WTC11 (cell line): ENCODE data around the gene PRKN. TPM values are rescaled to one million over a fixed set of nuclear protein-coding genes. Genes with fewer than 3 reads are reported as not detected.
"Not testable (repeated sequence)": the region's sequence is repeated elsewhere in the genome, so short reads cannot be mapped to it uniquely, and the experiment has no call there.

ENCODE experiments used
- ATAC-seq: fragments of 200-7000 bp; cut with Tn5 transposase; 2 replicates; pipeline ENCODE4 v1.10.0; 2021; ENCODE audit warnings: mild to moderate bottlenecking, moderate library complexity
- CTCF ChIA-PET: fragments of 300-600 bp; sonication (Branson Sonifier 250); formaldehyde crosslinking; loops from one replicate; lab custom pipeline; 2021; ENCODE audit warnings: antibody characterized with exemption; lab: Charles Lee
- POLR2A ChIA-PET: fragments of 350-600 bp; sonication (Branson Sonifier 250); formaldehyde crosslinking; loops from one replicate; lab custom pipeline; 2021; ENCODE audit warnings: antibody characterized with exemption; lab: Charles Lee
- DNase-seq: peaks from one replicate; pipeline ENCODE4 v3.0.0; 2021; ENCODE audit warnings: low spot score
- H3K27ac Mint-ChIP-seq: 2 replicates; pipeline ENCODE4 v1.8.0; 2021; ENCODE audit warnings: mixed read lengths
- H3K27me3 Mint-ChIP-seq: 2 replicates; pipeline ENCODE4 v1.8.0; 2021; ENCODE audit warnings: low read depth, mild to moderate bottlenecking, moderate library complexity, mixed read lengths
- H3K36me3 Mint-ChIP-seq: 2 replicates; pipeline ENCODE4 v1.8.0; 2021; ENCODE audit warnings: mixed read lengths
- H3K4me1 Mint-ChIP-seq: 2 replicates; pipeline ENCODE4 v1.8.0; 2022; ENCODE audit warnings: mixed read lengths
- H3K4me3 Mint-ChIP-seq: 2 replicates; pipeline ENCODE4 v1.8.0; 2021; ENCODE audit warnings: mild to moderate bottlenecking, moderate library complexity, mixed read lengths
- H3K9me3 Mint-ChIP-seq: 2 replicates; pipeline ENCODE4 v1.8.0; 2021; ENCODE audit warnings: mixed read lengths
- CBFB ChIP-seq: sonication (generic); formaldehyde crosslinking; IDR thresholded peaks from 2 replicates; pipeline ENCODE4 v1.8.1; 2022; ENCODE audit warnings: mild to moderate bottlenecking, low read depth, missing genetic modification reagents
- CREB1 ChIP-seq: sonication (generic); formaldehyde crosslinking; IDR thresholded peaks from 2 replicates; pipeline ENCODE4 v1.8.0; 2023; ENCODE audit warnings: mild to moderate bottlenecking, missing genetic modification reagents
- FOXP1 ChIP-seq: sonication (generic); formaldehyde crosslinking; IDR thresholded peaks from 2 replicates; pipeline ENCODE4 v1.8.0; 2022; ENCODE audit warnings: missing genetic modification reagents, mild to moderate bottlenecking, moderate library complexity, borderline replicate concordance
- GABPB1 ChIP-seq: sonication (generic); formaldehyde crosslinking; IDR thresholded peaks from 2 replicates; pipeline ENCODE4 v1.8.1; 2023; ENCODE audit warnings: mild to moderate bottlenecking, missing genetic modification reagents
- HMGA2 ChIP-seq: fragments of 250-450 bp; sonication (Bioruptor Pico); IDR thresholded peaks from 2 replicates; pipeline ENCODE4 v1.4.0; 2021; ENCODE audit warnings: mild to moderate bottlenecking, moderate library complexity
- NFATC4 ChIP-seq: fragments of 250-450 bp; sonication (Bioruptor Pico); IDR thresholded peaks from 2 replicates; pipeline ENCODE4 v1.9.0; 2021; ENCODE audit warnings: mild to moderate bottlenecking
- ZNF232 ChIP-seq: sonication (generic); formaldehyde crosslinking; IDR thresholded peaks from 2 replicates; pipeline ENCODE4 v1.8.0; 2022; ENCODE audit warnings: mild to moderate bottlenecking, missing genetic modification reagents
- ZNF671 ChIP-seq: fragments of 250-450 bp; sonication (Bioruptor Pico); IDR thresholded peaks from 2 replicates; pipeline ENCODE4 v1.8.0; 2021; ENCODE audit warnings: mild to moderate bottlenecking
- total RNA-seq: library from RNA; stranded (reverse); gene quantifications from 3 replicates; pipeline ENCODE4 v1.2.3, GENCODE V29; 2021
- TF ChIP-seq, protein P1 (sequence below): fragments of 250-450 bp; sonication (Bioruptor Pico); conservative IDR thresholded peaks from 2 replicates; pipeline ENCODE4 v1.9.0; 2021; ENCODE audit warnings: mild to moderate bottlenecking
- TF ChIP-seq, protein P2 (sequence below): sonication (generic); formaldehyde crosslinking; IDR thresholded peaks from 2 replicates; pipeline ENCODE4 v1.8.1; 2023; ENCODE audit warnings: mild to moderate bottlenecking, moderate library complexity, missing genetic modification reagents
- TF ChIP-seq, protein P3 (sequence below): sonication (generic); formaldehyde crosslinking; IDR thresholded peaks from 2 replicates; pipeline ENCODE4 v1.8.1; 2022; ENCODE audit warnings: missing genetic modification reagents, borderline replicate concordance
- TF ChIP-seq, protein P4 (sequence below): sonication (generic); formaldehyde crosslinking; IDR thresholded peaks from 2 replicates; pipeline ENCODE4 v1.8.1; 2023; ENCODE audit warnings: mild to moderate bottlenecking, missing genetic modification reagents
- TF ChIP-seq, protein P5 (sequence below): sonication (generic); formaldehyde crosslinking; conservative IDR thresholded peaks from 2 replicates; pipeline ENCODE4 v1.8.1; 2022; ENCODE audit warnings: mild to moderate bottlenecking, missing genetic modification reagents

The PRKN gene
- total RNA-seq, 1 experiment from 2014 or later, result 0.59 TPM

DNA sequence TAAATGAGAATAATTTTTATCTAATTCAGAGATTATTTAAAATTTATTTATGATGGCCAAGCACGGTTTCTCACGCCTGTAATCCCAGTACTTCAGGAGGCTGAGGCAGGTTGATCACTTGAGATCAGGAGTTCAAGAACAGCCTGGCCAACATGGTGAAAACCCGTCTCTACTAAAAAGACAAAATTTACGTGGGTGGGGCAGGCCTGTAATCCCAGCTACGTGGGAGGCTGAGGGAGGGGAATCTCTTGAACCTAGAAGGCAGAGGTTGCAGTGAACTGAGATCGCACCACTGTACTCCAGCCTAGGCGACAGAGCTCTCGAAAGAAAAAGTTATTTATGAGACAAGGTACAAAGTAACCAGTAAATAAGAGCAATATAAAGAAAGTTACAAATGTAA lies 1394.2 kb downstream of the PRKN start (continued):
- TF ChIP-seq, protein P1, sequence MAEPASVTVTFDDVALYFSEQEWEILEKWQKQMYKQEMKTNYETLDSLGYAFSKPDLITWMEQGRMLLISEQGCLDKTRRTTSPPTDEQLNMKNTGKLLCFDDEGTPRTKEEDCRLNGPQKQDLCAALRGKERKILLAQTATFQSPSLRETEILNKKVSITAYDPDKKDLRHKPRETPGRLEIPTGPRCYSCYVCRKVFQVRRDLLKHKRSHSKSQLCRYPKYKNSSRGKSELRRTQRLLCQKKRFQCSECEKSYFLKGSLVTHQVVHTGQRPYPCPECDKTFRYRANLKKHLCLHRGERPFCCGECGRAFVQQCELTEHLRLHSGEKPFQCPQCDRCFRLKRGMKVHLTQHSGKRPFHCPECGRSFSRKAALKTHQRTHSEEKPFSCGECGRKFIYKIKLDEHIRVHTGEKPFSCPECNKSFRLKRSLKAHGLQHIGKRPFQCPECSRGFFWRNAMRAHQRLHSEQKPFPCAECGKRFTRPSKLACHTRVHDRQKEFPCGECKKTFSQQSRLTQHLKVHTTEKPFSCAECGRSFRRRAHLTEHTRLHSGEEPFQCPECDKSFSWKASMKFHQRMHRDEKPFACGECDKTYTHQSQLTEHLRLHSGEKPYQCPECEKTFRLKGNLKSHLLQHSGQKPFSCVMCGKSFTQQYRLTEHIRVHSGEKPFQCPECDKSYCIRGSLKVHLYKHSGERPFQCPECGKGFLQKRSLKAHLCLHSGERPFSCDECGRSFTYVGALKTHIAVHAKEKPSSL (CRISPR knock-in tag), result no peak
- no peak for TF ChIP-seq ZNF671 (CRISPR knock-in tag)

DNA sequence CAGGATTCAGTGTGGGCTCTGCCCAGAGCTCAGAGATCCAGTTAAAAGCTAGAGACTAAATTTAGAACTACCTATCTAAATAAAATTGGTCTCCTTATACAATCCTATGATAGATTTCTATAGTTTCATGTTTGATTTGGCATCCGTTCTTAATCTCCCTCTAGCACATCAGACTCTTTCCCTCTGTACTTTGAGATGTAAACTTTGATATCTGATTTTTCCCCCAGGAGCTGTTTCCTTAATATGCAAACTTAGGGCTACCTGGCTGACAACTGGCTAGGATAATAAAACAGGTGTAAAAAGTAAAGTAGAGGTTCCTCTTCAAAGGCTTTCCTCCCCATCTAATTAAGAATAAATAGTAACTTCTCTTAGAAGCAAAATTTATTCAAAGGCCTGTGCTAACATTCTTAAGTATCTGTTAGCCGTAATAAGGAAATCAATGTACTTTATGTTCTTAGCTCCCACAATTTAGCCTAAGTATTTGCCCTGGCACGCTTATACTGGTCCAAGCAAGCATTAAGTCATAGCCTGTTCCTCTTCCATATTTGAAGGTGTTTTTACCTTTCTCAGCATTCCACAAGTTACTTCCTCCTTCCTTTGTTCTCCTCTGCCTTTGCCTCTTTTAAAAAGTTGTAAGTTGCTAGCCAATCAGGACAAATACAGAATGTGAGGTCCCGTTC lies 1396.0 kb downstream of the PRKN start:
- CTCF ChIA-PET, DNase-seq, H3K27ac Mint-ChIP-seq, H3K4me3 Mint-ChIP-seq, POLR2A ChIA-PET, H3K27me3 Mint-ChIP-seq, ATAC-seq: not testable (repeated sequence)
- Mint-ChIP-seq H3K36me3 (peaks cover 46% of the 10 kb centered on the region), H3K9me3 (peaks cover 44% of the 10 kb centered on the region), H3K4me1 (peaks cover 25% of the 10 kb centered on the region)

DNA sequence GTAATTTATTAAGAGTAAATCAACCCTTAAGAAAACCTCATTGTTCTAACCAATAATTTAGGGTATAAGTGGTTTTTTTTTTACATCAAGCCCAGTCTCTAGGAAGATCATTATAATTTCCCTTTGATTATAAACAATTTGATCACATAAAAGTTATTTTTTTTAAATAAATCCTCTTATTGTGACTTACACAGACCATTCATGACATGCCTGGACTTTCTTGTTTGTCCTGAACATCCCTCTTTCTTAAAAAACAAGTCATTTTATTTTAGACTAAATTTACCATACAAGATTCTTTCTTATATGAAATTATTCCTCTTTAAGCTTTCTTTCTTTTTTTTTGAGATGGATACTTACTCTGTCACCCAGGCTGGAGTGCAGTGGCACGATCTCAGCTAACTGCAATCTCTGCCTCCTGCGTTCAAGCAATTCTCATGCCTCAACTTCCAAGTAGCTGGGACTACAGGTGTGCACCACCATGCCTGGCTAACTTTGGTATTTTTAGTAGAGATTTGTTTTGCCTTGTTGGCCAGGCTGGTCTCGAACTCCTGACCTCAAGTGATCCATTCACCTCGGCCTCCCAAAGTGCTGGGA lies 1400.1 kb downstream of the PRKN start:
- no peak overlapping the region for H3K4me3 Mint-ChIP-seq
- no peak for TF ChIP-seq FOXP1 (CRISPR knock-in tag)
- TF ChIP-seq ZNF232 (CRISPR knock-in tag), result no peak
- TF ChIP-seq NFATC4 (CRISPR knock-in tag), result no peak
- no peak for TF ChIP-seq HMGA2 (CRISPR knock-in tag)
- TF ChIP-seq, protein P2, sequence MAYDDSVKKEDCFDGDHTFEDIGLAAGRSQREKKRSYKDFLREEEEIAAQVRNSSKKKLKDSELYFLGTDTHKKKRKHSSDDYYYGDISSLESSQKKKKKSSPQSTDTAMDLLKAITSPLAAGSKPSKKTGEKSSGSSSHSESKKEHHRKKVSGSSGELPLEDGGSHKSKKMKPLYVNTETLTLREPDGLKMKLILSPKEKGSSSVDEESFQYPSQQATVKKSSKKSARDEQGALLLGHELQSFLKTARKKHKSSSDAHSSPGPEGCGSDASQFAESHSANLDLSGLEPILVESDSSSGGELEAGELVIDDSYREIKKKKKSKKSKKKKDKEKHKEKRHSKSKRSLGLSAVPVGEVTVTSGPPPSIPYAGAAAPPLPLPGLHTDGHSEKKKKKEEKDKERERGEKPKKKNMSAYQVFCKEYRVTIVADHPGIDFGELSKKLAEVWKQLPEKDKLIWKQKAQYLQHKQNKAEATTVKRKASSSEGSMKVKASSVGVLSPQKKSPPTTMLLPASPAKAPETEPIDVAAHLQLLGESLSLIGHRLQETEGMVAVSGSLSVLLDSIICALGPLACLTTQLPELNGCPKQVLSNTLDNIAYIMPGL (CRISPR knock-in tag), result no peak
- TF ChIP-seq CREB1 (CRISPR knock-in tag), result no peak
- TF ChIP-seq, protein P3, sequence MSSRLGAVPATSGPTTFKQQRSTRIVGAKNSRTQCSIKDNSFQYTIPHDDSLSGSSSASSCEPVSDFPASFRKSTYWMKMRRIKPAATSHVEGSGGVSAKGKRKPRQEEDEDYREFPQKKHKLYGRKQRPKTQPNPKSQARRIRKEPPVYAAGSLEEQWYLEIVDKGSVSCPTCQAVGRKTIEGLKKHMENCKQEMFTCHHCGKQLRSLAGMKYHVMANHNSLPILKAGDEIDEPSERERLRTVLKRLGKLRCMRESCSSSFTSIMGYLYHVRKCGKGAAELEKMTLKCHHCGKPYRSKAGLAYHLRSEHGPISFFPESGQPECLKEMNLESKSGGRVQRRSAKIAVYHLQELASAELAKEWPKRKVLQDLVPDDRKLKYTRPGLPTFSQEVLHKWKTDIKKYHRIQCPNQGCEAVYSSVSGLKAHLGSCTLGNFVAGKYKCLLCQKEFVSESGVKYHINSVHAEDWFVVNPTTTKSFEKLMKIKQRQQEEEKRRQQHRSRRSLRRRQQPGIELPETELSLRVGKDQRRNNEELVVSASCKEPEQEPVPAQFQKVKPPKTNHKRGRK (CRISPR knock-in tag), result no peak
- TF ChIP-seq, protein P4, sequence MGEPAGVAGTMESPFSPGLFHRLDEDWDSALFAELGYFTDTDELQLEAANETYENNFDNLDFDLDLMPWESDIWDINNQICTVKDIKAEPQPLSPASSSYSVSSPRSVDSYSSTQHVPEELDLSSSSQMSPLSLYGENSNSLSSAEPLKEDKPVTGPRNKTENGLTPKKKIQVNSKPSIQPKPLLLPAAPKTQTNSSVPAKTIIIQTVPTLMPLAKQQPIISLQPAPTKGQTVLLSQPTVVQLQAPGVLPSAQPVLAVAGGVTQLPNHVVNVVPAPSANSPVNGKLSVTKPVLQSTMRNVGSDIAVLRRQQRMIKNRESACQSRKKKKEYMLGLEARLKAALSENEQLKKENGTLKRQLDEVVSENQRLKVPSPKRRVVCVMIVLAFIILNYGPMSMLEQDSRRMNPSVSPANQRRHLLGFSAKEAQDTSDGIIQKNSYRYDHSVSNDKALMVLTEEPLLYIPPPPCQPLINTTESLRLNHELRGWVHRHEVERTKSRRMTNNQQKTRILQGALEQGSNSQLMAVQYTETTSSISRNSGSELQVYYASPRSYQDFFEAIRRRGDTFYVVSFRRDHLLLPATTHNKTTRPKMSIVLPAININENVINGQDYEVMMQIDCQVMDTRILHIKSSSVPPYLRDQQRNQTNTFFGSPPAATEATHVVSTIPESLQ (CRISPR knock-in tag), result no peak
- no peak for TF ChIP-seq GABPB1
- peaks cover 65% of the 10 kb centered on the region for H3K36me3 Mint-ChIP-seq
- ATAC-seq (no peak), DNase-seq (no peak)
- H3K27me3 Mint-ChIP-seq, result peaks cover 8% of the 10 kb centered on the region; the same call in 1 of the 2 replicates
- no peak overlapping the region for H3K27ac Mint-ChIP-seq
- H3K4me1 Mint-ChIP-seq, result peaks cover 25% of the 10 kb centered on the region
- H3K9me3 Mint-ChIP-seq, result peaks cover 57% of the 10 kb centered on the region
- POLR2A ChIA-PET, result no interaction called here
- CTCF ChIA-PET, result interaction anchor here (0.7 kb wide), 1 partner anchor 28 kb away, joined by 3 read pairs; no protein-coding TSS in a partner anchor

DNA sequence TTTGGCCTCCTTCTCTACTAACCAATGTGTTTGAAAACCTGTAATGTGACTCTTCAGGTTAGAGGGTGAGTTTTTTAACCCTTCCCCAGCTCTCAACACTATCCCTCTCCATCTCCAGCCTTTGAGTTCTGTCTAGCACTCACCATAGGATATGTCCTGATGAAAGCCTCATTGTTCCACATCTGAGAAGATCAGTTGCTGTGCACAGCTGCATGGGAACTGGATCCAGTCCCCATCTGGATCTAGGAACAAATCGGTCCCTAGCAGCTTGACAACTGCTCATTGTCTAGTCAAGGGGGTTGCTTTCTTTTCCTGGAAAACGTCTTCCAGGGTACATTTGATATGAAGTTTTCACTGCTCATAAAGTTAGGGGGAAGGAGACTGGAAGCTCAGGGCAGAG lies 1408.3 kb downstream of the PRKN start:
- ATAC-seq (no peak), DNase-seq (no peak)
- no peak overlapping the region for H3K27ac Mint-ChIP-seq
- ChIA-PET CTCF (no interaction called here), POLR2A (interaction anchor here (0.5 kb wide), 1 partner anchor 50 kb away, joined by 4 read pairs; no protein-coding TSS in a partner anchor)
- peaks cover 35% of the 10 kb centered on the region for H3K9me3 Mint-ChIP-seq
- H3K4me1 Mint-ChIP-seq, result peaks cover 16% of the 10 kb centered on the region
- TF ChIP-seq, protein P5, sequence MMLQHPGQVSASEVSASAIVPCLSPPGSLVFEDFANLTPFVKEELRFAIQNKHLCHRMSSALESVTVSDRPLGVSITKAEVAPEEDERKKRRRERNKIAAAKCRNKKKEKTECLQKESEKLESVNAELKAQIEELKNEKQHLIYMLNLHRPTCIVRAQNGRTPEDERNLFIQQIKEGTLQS (CRISPR knock-in tag), result no peak
- no peak for TF ChIP-seq CBFB
- H3K36me3 Mint-ChIP-seq, result peaks cover 31% of the 10 kb centered on the region
- no peaks in the 10 kb centered on the region; the same call in 1 of the 2 replicates for H3K27me3 Mint-ChIP-seq
- H3K4me3 Mint-ChIP-seq, result no peak overlapping the region
